Measurements from ENCODE around the gene INTS7.

The INTS7 gene

GRCh38 chr1:212035123-212035834 lies at the start of gene INTS7, which contains the start of gene DTL:
INTS7 (minus strand) TSS chr1:212035557; CDS start chr1:212035437, 120 bp downstream.
DTL (plus strand) TSS chr1:212035748; CDS start chr1:212035891, 143 bp downstream.
- DNase-seq: peak; percentile 97

- no peak for DNase-seq
These were observed 47.5 kb upstream of the INTS7 start for GRCh38 chr1:212082765-212083406.

- DNase-seq: no peak
These were observed 43.5 kb upstream of the INTS7 start for GRCh38 chr1:212078826-212079225.

GRCh38 chr1:212077028-212077427 lies 41.7 kb upstream of the INTS7 start:
- DNase-seq: no peak

GRCh38 chr1:212074856-212075255 lies 39.5 kb upstream of the INTS7 start:
- DNase-seq: no peak

GRCh38 chr1:212074313-212074712 lies 39.0 kb upstream of the INTS7 start:
- no peak for DNase-seq

- DNase-seq: no peak
These were observed 38.1 kb upstream of the INTS7 start for GRCh38 chr1:212073490-212073889.

GRCh38 chr1:212072047-212072446 lies 36.7 kb upstream of the INTS7 start:
- DNase-seq: no peak

GRCh38 chr1:212070720-212071302 lies 35.5 kb upstream of the INTS7 start:
- no peak for DNase-seq

GRCh38 chr1:212067787-212068186 lies 32.4 kb upstream of the INTS7 start:
- no peak for DNase-seq

- no peak for DNase-seq
These were observed 27.6 kb upstream of the INTS7 start for GRCh38 chr1:212062832-212063438.

- no peak for DNase-seq
These were observed 25.5 kb upstream of the INTS7 start for GRCh38 chr1:212060632-212061472.

GRCh38 chr1:212055333-212055732 lies 20.0 kb upstream of the INTS7 start:
- no peak for DNase-seq

- no peak for DNase-seq
These were observed 18.6 kb upstream of the INTS7 start for GRCh38 chr1:212053993-212054392.

- no peak for DNase-seq
These were observed 10.6 kb upstream of the INTS7 start for GRCh38 chr1:212045981-212046380.

- no peak for DNase-seq
These were observed 9.5 kb upstream of the INTS7 start for GRCh38 chr1:212044851-212045250.

- no peak for DNase-seq
These were observed 7.1 kb upstream of the INTS7 start for GRCh38 chr1:212042436-212042835.

- DNase-seq: no peak
These were observed 5.5 kb upstream of the INTS7 start for GRCh38 chr1:212040629-212041412.

- no peak for DNase-seq
These were observed 4.3 kb upstream of the INTS7 start for GRCh38 chr1:212039622-212040021.

- no peak for DNase-seq
These were observed 2.5 kb upstream of the INTS7 start for GRCh38 chr1:212037900-212038299.

GRCh38 chr1:212035835-212036605 lies 663 bp upstream of the INTS7 start:
- no peak for DNase-seq

Measured in activated CD4-positive, alpha-beta T cell treated with anti-CD3 and anti-CD28 coated beads for 1 hour (primary cell).